Panc1 (cell line): Measurements from ENCODE around the gene MGMT.

Experiments
- CTCF ChIP-seq: fragments of 450-650 bp; IDR thresholded peaks from 2 replicates; pipeline ENCODE4 v1.5.1; 2017; ENCODE audit warnings: mild to moderate bottlenecking
- POLR2AphosphoS5 ChIP-seq: IDR thresholded peaks from 2 replicates; pipeline ENCODE4 v1.6.1; 2012; ENCODE audit warnings: mild to moderate bottlenecking, low read depth, low read length, moderate library complexity
- SIN3A ChIP-seq: IDR thresholded peaks from 2 replicates; pipeline ENCODE4 v1.6.1; 2012; ENCODE audit warnings: low read depth, mild to moderate bottlenecking, low read length, moderate library complexity, borderline replicate concordance; ENCODE audit not compliant: insufficient read depth
- TCF7L2 ChIP-seq: IDR thresholded peaks from 2 replicates; pipeline ENCODE4 v1.6.1; 2011; ENCODE audit warnings: mild to moderate bottlenecking, low read depth, low read length, inconsistent platforms
- TF ChIP-seq, protein P1 (sequence below), 2 experiments: IDR thresholded peaks; 2 replicates each; pipeline ENCODE4 v1.6.1; 2011 to 2012; ENCODE audit warnings: low read depth in 2 of 2, control low read depth in 1 of 2, low read length in 1 of 2, mild to moderate bottlenecking in 1 of 2, moderate library complexity in 1 of 2; ENCODE audit not compliant: insufficient read depth in 1 of 2

DNA sequence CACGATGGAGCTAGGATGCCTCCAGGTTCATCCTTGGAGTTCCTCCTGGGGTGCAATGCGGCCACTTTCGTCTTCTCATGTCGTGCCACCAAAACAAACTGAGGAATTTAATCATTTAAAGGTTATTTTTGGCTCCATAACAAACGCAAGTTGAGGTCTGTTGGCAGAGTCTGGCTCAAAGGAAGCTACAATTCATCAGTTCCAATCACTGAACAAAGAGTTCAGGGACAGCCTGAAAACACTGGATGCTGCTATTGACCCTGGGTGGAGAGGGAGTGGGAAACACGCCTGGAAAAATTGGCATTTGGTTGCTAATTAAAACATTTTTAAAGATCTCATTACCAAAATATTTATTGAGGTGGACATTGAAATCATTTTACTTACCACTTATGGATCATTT, 11.4 kb upstream of the MGMT start:
- no peak for TF ChIP-seq CTCF
- TF ChIP-seq, protein P1, sequence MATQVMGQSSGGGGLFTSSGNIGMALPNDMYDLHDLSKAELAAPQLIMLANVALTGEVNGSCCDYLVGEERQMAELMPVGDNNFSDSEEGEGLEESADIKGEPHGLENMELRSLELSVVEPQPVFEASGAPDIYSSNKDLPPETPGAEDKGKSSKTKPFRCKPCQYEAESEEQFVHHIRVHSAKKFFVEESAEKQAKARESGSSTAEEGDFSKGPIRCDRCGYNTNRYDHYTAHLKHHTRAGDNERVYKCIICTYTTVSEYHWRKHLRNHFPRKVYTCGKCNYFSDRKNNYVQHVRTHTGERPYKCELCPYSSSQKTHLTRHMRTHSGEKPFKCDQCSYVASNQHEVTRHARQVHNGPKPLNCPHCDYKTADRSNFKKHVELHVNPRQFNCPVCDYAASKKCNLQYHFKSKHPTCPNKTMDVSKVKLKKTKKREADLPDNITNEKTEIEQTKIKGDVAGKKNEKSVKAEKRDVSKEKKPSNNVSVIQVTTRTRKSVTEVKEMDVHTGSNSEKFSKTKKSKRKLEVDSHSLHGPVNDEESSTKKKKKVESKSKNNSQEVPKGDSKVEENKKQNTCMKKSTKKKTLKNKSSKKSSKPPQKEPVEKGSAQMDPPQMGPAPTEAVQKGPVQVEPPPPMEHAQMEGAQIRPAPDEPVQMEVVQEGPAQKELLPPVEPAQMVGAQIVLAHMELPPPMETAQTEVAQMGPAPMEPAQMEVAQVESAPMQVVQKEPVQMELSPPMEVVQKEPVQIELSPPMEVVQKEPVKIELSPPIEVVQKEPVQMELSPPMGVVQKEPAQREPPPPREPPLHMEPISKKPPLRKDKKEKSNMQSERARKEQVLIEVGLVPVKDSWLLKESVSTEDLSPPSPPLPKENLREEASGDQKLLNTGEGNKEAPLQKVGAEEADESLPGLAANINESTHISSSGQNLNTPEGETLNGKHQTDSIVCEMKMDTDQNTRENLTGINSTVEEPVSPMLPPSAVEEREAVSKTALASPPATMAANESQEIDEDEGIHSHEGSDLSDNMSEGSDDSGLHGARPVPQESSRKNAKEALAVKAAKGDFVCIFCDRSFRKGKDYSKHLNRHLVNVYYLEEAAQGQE (IDR thresholded peaks at IDR 0.05; ENCODE audit: insufficient read depth in 1 of 2, low read depth in 2 of 2, low read length in 1 of 2) = no peak
- TF ChIP-seq SIN3A = no peak
- no peak for TF ChIP-seq POLR2AphosphoS5
- TF ChIP-seq TCF7L2 = no peak
